Measurements from ENCODE around the gene NEURL1. TPM values are rescaled to one million over a fixed set of nuclear protein-coding genes. Genes with fewer than 3 reads are reported as not detected.

NEURL1 gene
- total RNA-seq, 1 experiment from 2014 or later: 4.8 TPM

DNA sequence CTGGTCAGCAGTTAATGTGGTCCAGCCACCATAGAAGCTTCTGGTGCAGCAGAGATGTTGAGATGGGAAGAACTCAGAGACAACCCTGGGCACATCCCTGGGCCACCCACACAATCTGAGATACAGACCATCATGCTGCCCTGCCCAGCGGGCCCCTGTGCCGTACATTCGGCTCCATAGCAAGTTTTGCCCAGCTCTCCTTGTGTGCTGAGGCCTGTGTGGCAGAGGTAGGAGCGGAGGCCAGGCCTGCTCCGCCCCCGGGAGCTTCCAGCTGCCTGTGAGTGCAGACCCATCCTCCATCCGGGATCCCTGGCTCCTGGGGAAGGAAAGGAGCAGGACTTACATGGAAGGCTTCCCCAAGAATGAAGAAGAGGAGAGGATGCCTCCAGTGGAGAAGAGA, 140.3 kb downstream of the NEURL1 start:
- no peaks in the 10 kb centered on the region for H3K27me3 ChIP-seq (ENCODE audit: insufficient read depth, low read depth)
- H4K20me1 ChIP-seq (ENCODE audit: insufficient read depth): no peaks in the 10 kb centered on the region
- no peaks in the 10 kb centered on the region for H3K4me1 ChIP-seq (replicated peaks; ENCODE audit: insufficient read depth)
- H3K79me2 ChIP-seq (ENCODE audit: low read depth): no peaks in the 10 kb centered on the region
- intact Hi-C loops (cut with micrococcal nuclease; ENCODE audit: unreplicated experiment): no loop called here
- BruUV-seq (replicated peaks): no TSS peak
- no peak overlapping the region for H3K4me3 ChIP-seq
- H3K36me3 ChIP-seq (ENCODE audit: low read depth): no peaks in the 10 kb centered on the region
- no peaks in the 10 kb centered on the region for H3K9me3 ChIP-seq (ENCODE audit: insufficient read depth, low read depth)
- H2AFZ ChIP-seq: no peak overlapping the region
- CTCF ChIA-PET: no interaction called here
- H3K27ac ChIP-seq: no peak overlapping the region
- DNase-seq: no peak
- no peak for TF ChIP-seq EZH2 (IDR thresholded peaks at IDR 0.05; ENCODE audit: low read depth)
- TF ChIP-seq, protein P1, sequence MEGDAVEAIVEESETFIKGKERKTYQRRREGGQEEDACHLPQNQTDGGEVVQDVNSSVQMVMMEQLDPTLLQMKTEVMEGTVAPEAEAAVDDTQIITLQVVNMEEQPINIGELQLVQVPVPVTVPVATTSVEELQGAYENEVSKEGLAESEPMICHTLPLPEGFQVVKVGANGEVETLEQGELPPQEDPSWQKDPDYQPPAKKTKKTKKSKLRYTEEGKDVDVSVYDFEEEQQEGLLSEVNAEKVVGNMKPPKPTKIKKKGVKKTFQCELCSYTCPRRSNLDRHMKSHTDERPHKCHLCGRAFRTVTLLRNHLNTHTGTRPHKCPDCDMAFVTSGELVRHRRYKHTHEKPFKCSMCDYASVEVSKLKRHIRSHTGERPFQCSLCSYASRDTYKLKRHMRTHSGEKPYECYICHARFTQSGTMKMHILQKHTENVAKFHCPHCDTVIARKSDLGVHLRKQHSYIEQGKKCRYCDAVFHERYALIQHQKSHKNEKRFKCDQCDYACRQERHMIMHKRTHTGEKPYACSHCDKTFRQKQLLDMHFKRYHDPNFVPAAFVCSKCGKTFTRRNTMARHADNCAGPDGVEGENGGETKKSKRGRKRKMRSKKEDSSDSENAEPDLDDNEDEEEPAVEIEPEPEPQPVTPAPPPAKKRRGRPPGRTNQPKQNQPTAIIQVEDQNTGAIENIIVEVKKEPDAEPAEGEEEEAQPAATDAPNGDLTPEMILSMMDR (conservative IDR thresholded peaks at IDR 0.05): no peak
- no peaks in the 10 kb centered on the region for H3K9me2 ChIP-seq (ENCODE audit: insufficient read depth)
- POLR2A ChIA-PET (ENCODE audit: unreplicated experiment): no interaction called here
- H3F3A ChIP-seq (ENCODE audit: insufficient read depth, low read depth): no peaks in the 10 kb centered on the region
- no peak overlapping the region for H3K4me2 ChIP-seq

DNA sequence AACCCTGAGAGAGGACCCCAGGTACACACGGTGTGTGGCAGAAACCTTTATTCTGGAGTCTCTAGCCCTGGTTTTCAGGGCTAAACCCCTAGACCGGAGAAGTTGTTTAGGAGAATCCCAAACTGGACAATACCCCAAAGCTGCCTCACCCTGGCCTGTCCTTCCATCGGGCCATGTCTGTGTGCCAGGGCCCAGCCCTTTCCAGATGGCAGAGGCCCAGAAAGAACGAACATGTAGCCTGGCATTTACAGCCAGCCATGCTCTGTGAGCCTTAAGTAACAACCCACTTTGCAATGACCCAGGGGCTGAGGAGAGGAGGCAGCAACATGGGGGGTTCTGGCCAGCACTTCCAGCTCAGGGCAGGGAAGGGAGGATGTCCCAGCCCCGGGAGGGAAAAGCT, 142.1 kb downstream of the NEURL1 start:
- Histone ChIP-seq H3K79me2 (ENCODE audit: low read depth) (no peaks in the 10 kb centered on the region), H3K9me2 (ENCODE audit: insufficient read depth) (no peaks in the 10 kb centered on the region), H3K9me3 (ENCODE audit: insufficient read depth, low read depth) (no peaks in the 10 kb centered on the region), H2AFZ (no peak overlapping the region), H3K4me2 (no peak overlapping the region), H3K4me3 (no peak overlapping the region), H4K20me1 (ENCODE audit: insufficient read depth) (no peaks in the 10 kb centered on the region), H3K36me3 (ENCODE audit: low read depth) (no peaks in the 10 kb centered on the region), H3K4me1 (replicated peaks; ENCODE audit: insufficient read depth) (no peaks in the 10 kb centered on the region), H3K27ac (no peak overlapping the region), H3F3A (ENCODE audit: insufficient read depth, low read depth) (no peaks in the 10 kb centered on the region), H3K27me3 (ENCODE audit: insufficient read depth, low read depth) (no peaks in the 10 kb centered on the region)
- CTCF ChIA-PET: no interaction called here
- TF ChIP-seq EZH2 (IDR thresholded peaks at IDR 0.05; ENCODE audit: low read depth): no peak
- TF ChIP-seq, protein P1 (conservative IDR thresholded peaks at IDR 0.05): no peak
- intact Hi-C loops (cut with micrococcal nuclease; ENCODE audit: unreplicated experiment): no loop called here
- BruUV-seq (replicated peaks): no TSS peak
- no peak for DNase-seq
- POLR2A ChIA-PET (ENCODE audit: unreplicated experiment): no interaction called here

DNA sequence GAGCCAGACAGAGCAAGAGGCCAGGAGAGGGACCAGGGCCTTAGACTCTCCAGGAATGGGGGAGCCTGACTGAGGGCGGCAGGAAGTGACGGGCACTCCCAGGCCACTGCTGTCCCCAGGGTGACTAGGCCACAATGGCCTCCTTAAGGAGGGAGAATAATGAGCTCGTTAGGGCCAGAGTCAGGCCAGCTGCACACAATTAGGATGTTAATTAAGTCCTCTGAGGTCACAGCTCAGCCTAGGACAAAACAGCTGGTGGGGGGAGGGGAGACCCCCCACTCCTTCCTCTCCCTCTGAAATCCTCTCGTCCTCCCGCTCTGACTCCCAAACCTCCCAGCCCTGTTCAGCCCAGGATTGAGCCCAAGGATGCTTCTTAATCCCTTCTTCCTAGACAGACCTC, 143.0 kb downstream of the NEURL1 start:
- H2AFZ ChIP-seq: no peak overlapping the region
- POLR2A ChIA-PET (ENCODE audit: unreplicated experiment): no interaction called here
- no peak for TF ChIP-seq EZH2 (IDR thresholded peaks at IDR 0.05; ENCODE audit: low read depth)
- TF ChIP-seq, protein P1 (conservative IDR thresholded peaks at IDR 0.05): no peak
- H3K4me3 ChIP-seq: no peak overlapping the region
- no peaks in the 10 kb centered on the region for H3K9me2 ChIP-seq (ENCODE audit: insufficient read depth)
- no peaks in the 10 kb centered on the region for H4K20me1 ChIP-seq (ENCODE audit: insufficient read depth)
- H3K4me2 ChIP-seq: no peak overlapping the region
- H3K4me1 ChIP-seq (replicated peaks; ENCODE audit: insufficient read depth): no peaks in the 10 kb centered on the region
- no peak overlapping the region for H3K27ac ChIP-seq
- CTCF ChIA-PET: no interaction called here
- H3K79me2 ChIP-seq (ENCODE audit: low read depth): no peaks in the 10 kb centered on the region
- no peaks in the 10 kb centered on the region for H3K27me3 ChIP-seq (ENCODE audit: insufficient read depth, low read depth)
- no peaks in the 10 kb centered on the region for H3K9me3 ChIP-seq (ENCODE audit: insufficient read depth, low read depth)
- no peaks in the 10 kb centered on the region for H3F3A ChIP-seq (ENCODE audit: insufficient read depth, low read depth)
- no peaks in the 10 kb centered on the region for H3K36me3 ChIP-seq (ENCODE audit: low read depth)
- DNase-seq: no peak
- intact Hi-C loops (cut with micrococcal nuclease; ENCODE audit: unreplicated experiment): no loop called here
- BruUV-seq (replicated peaks): no TSS peak
